AG09319 (cell line): Measurements from ENCODE around the gene SDE2.
"Not testable (repeated sequence)": the region's sequence is repeated elsewhere in the genome, so short reads cannot be mapped to it uniquely, and the experiment has no call there.

Experiments used
- DNase-seq: peaks from one replicate; pipeline ENCODE4 v3.0.0-alpha.2; 2010; ENCODE audit warnings: low read depth; ENCODE audit errors: extremely low read depth
- CTCF ChIP-seq: IDR thresholded peaks from 2 replicates; pipeline ENCODE4 v1.5.1; 2011; ENCODE audit warnings: low read depth, mild to moderate bottlenecking, inconsistent platforms, low read length, moderate library complexity

SDE2 gene

GRCh38 chr1:226026833-226027232 is 27.7 kb upstream of the SDE2 start:
- DNase-seq = no peak
- no peak for TF ChIP-seq CTCF

GRCh38 chr1:226023735-226024134 is 24.6 kb upstream of the SDE2 start:
- no peak for DNase-seq
- TF ChIP-seq CTCF = no peak

GRCh38 chr1:226021801-226022200 is 22.7 kb upstream of the SDE2 start:
- no peak for DNase-seq
- TF ChIP-seq CTCF = no peak

GRCh38 chr1:226021401-226021800 is 22.3 kb upstream of the SDE2 start:
- no peak for TF ChIP-seq CTCF
- DNase-seq = no peak

GRCh38 chr1:226019572-226019971 is 20.4 kb upstream of the SDE2 start:
- no peak for TF ChIP-seq CTCF
- no peak for DNase-seq

GRCh38 chr1:226017070-226017469 is 17.9 kb upstream of the SDE2 start:
- DNase-seq = no peak
- TF ChIP-seq CTCF = no peak

- DNase-seq = no peak
- no peak for TF ChIP-seq CTCF
These were observed 10.5 kb upstream of the SDE2 start for GRCh38 chr1:226009650-226010044.

- DNase-seq = not testable (repeated sequence)
These were observed 8.2 kb upstream of the SDE2 start for GRCh38 chr1:226007126-226007892.
